ENCODE results near the gene ANKRD52.

- no peak for TF ChIP-seq POLR2A (IDR thresholded peaks at IDR 0.05)
- no peak for TF ChIP-seq CTCF (IDR thresholded peaks at IDR 0.05)
Observed at GRCh38 chr12:56252649-56253048, 5.5 kb downstream of the ANKRD52 start.
